HepG2 (cell line): Measurements from ENCODE around the gene BASP1. TPM values are rescaled to one million over a fixed set of nuclear protein-coding genes. Genes with fewer than 3 reads are reported as not detected.

Experiments
- ATAC-seq: fragments of 200-7000 bp; cut with Tn5 transposase; 3 replicates; pipeline ENCODE4 v1.9.1; 2020; ENCODE audit warnings: mild to moderate bottlenecking, moderate library complexity
- BruUV-seq: library from RNA; stranded (reverse); fragments of 400-500 nt; replicated peaks from 2 replicates; lab custom pipeline; 2021; lab: Mats Ljungman, UMichigan
- CTCF ChIA-PET: fragments of 300-600 bp; formaldehyde crosslinking; extraction: SDS; loops from one replicate; lab custom pipeline; 2021; ENCODE audit warnings: low total read pairs, inconsistent platforms, low intra/inter-chr PET ratio; lab: Yijun Ruan, JAX
- POLR2A ChIA-PET: fragments of 350-600 bp; sonication (Branson Sonifier 250); formaldehyde crosslinking; loops from one replicate; lab custom pipeline; 2020; ENCODE audit warnings: antibody characterized with exemption, inconsistent platforms; lab: Yijun Ruan, JAX
- DNase-seq: peaks from one replicate; pipeline ENCODE4 v3.0.0-alpha.2; 2015; ENCODE audit warnings: low spot score
- FAIRE-seq: peaks from 3 replicates; lab custom pipeline; 2011; peaks lifted over from hg19 to GRCh38; lab: Jason Lieb, UNC
- H2AFZ ChIP-seq: one replicate; pipeline ENCODE4 v1.6.1; 2011; ENCODE audit warnings: low read length, inconsistent platforms
- H3K27ac ChIP-seq: fragments of 300-600 bp; 3 replicates; pipeline ENCODE4 v1.8.0; 2011; ENCODE audit warnings: mixed run types, mild to moderate bottlenecking, mixed read lengths, low read length, inconsistent platforms; ENCODE audit not compliant: insufficient read depth; ENCODE audit errors: extremely low read length
- H3K27me3 ChIP-seq, 2 experiments: fragments of 200-600 bp in 1 of 2; 2 replicates in 1 of 2; 3 replicates in 1 of 2; pipeline versions ENCODE4 v1.6.0 to v1.8.0; 2011; ENCODE audit warnings: low read length in 2 of 2, mild to moderate bottlenecking in 2 of 2, moderate library complexity in 2 of 2, inconsistent platforms in 1 of 2; ENCODE audit not compliant: insufficient read depth in 2 of 2, control insufficient read depth in 1 of 2
- H3K36me3 ChIP-seq, 2 experiments: fragments of 200-600 bp in 1 of 2; replicated peaks in 1 of 2; 2 replicates in 1 of 2; 3 replicates in 1 of 2; pipeline versions ENCODE4 v1.5.1 to v1.8.0; 2011; ENCODE audit warnings: low read length in 2 of 2, inconsistent platforms in 1 of 2; ENCODE audit not compliant: insufficient read depth in 2 of 2, control insufficient read depth in 1 of 2
- H3K4me1 ChIP-seq: 2 replicates; pipeline ENCODE4 v1.5.1; 2012; ENCODE audit warnings: low read length, inconsistent platforms; ENCODE audit not compliant: insufficient read depth
- H3K4me2 ChIP-seq: 2 replicates; pipeline ENCODE4 v1.6.0; 2011; ENCODE audit warnings: low read depth, low read length, inconsistent platforms
- H3K4me3 ChIP-seq, 3 experiments: fragments of 200-600 bp in 1 of 3; sonication (generic), shearing (Covaris generic) in 1 of 3; replicated peaks in 1 of 3; 2 replicates each; pipeline ENCODE4 v1.5.1; 2011 to 2016; ENCODE audit warnings: low read length in 3 of 3, inconsistent platforms in 2 of 3, low read depth in 2 of 3, mild to moderate bottlenecking in 2 of 3, control low read depth in 1 of 3, mixed read lengths in 1 of 3; ENCODE audit not compliant: insufficient read depth in 1 of 3
- H3K79me2 ChIP-seq: one replicate; pipeline ENCODE4 v1.6.1; 2011; ENCODE audit warnings: low read length, inconsistent platforms; ENCODE audit not compliant: insufficient read depth
- H3K9ac ChIP-seq: 2 replicates; pipeline ENCODE4 v1.6.0; 2011; ENCODE audit warnings: mild to moderate bottlenecking, low read depth, low read length, inconsistent platforms; ENCODE audit not compliant: insufficient read depth
- H3K9me3 ChIP-seq: 2 replicates; pipeline ENCODE4 v1.5.1; 2012; ENCODE audit warnings: mild to moderate bottlenecking, low read length
- H4K20me1 ChIP-seq: 2 replicates; pipeline ENCODE4 v1.6.0; 2011; ENCODE audit warnings: inconsistent platforms, mild to moderate bottlenecking, low read length, moderate library complexity; ENCODE audit not compliant: insufficient read depth
- ATF2 ChIP-seq: sonication (generic); formaldehyde crosslinking; IDR thresholded peaks from 2 replicates; pipeline ENCODE4 v1.4.0; 2020; ENCODE audit warnings: missing genetic modification reagents
- CBX1 ChIP-seq: IDR thresholded peaks from one replicate; pipeline ENCODE4 v1.6.1; 2016; ENCODE audit warnings: antibody characterized with exemption, low read depth
- CTCF ChIP-seq: sonication (generic); formaldehyde crosslinking; IDR thresholded peaks from 2 replicates; pipeline ENCODE4 v1.5.0; 2020; ENCODE audit warnings: mild to moderate bottlenecking, missing genetic modification reagents, moderate library complexity
- FOXA3 ChIP-seq: IDR thresholded peaks from 2 replicates; pipeline ENCODE4 v1.6.1; 2016; ENCODE audit warnings: missing genetic modification reagents, missing compliant biosample characterization
- GATAD1 ChIP-seq: IDR thresholded peaks from 2 replicates; pipeline ENCODE4 v1.6.1; 2016; ENCODE audit warnings: missing genetic modification reagents, missing compliant biosample characterization
- GMEB1 ChIP-seq: sonication (generic); formaldehyde crosslinking; IDR thresholded peaks from 2 replicates; pipeline ENCODE4 v1.5.1; 2020; ENCODE audit warnings: missing genetic modification reagents, mild to moderate bottlenecking, borderline replicate concordance
- HMGA1 ChIP-seq: sonication (generic); formaldehyde crosslinking; conservative IDR thresholded peaks from 2 replicates; pipeline ENCODE4 v1.4.0; 2020; ENCODE audit warnings: missing genetic modification reagents
- MAFG ChIP-seq: sonication (generic); formaldehyde crosslinking; IDR thresholded peaks from 2 replicates; pipeline ENCODE4 v1.5.1; 2020; ENCODE audit warnings: mild to moderate bottlenecking, missing genetic modification reagents
- NFIB ChIP-seq: sonication (generic); formaldehyde crosslinking; IDR thresholded peaks from 2 replicates; pipeline ENCODE4 v1.9.0; 2021; ENCODE audit warnings: missing genetic modification reagents, mild to moderate bottlenecking, borderline replicate concordance
- TSC22D2 ChIP-seq: sonication (generic); formaldehyde crosslinking; IDR thresholded peaks from 2 replicates; pipeline ENCODE4 v1.5.1; 2020; ENCODE audit warnings: missing genetic modification reagents, mild to moderate bottlenecking, borderline replicate concordance
- ZBTB7A ChIP-seq: sonication (generic); formaldehyde crosslinking; IDR thresholded peaks from 2 replicates; pipeline ENCODE4 v1.8.0; 2022; ENCODE audit warnings: mild to moderate bottlenecking, missing genetic modification reagents
- ZNF335 ChIP-seq: sonication (generic); formaldehyde crosslinking; IDR thresholded peaks from 2 replicates; pipeline ENCODE4 v1.4.0; 2020; ENCODE audit warnings: missing genetic modification reagents
- ZNF570 ChIP-seq: sonication (generic); formaldehyde crosslinking; IDR thresholded peaks from 2 replicates; pipeline ENCODE4 v1.4.0; 2020; ENCODE audit warnings: mild to moderate bottlenecking, missing genetic modification reagents, borderline replicate concordance
- WGBS: methylation state at CpG from one replicate; pipeline ENCODE4 v1.1.6; 2017; ENCODE audit warnings: low lambda C conversion rate; 5-methylcytosine and 5-hydroxymethylcytosine counted together
- in situ Hi-C: cut with HindIII; loops from 2 replicates; pipeline ENCODE4 v1.10.0; 2017; ENCODE audit warnings: low pct_unique_long_range_greater_than_20kb; ENCODE audit not compliant: extremely low pct_ligation_motif_present
- intact Hi-C: fragments of 100-400 bp; cut with micrococcal nuclease; formaldehyde crosslinking; loops from one replicate; pipeline ENCODE4 v1.10.0; 2022; ENCODE audit not compliant: unreplicated experiment
- polyA plus RNA-seq, 8 experiments: library from polyadenylated mRNA; depleted of rRNA in 3 of 8; stranded (reverse) in 7 of 8; unstranded in 1 of 8; fragments of >200 nt; fragmentation: Illumina TruSeq in 4 of 8; extraction: Trizol in 4 of 8; gene quantifications; 2 replicates each; pipeline versions ENCODE4 v1.2.1 to v1.2.3, GENCODE V29; 2011 to 2016; ENCODE audit warnings: low read depth in 4 of 8, missing spikeins in 1 of 8, mixed read lengths in 1 of 8; ENCODE audit not compliant: insufficient read depth in 1 of 8
- total RNA-seq, 5 experiments: library from RNA; depleted of rRNA; stranded (reverse); fragments of >200 nt; fragmentation: Illumina TruSeq; extraction: Trizol; gene quantifications; 2 replicates each; pipeline ENCODE4 v1.2.3, GENCODE V29; 2016; ENCODE audit warnings: low read depth in 1 of 5
- TF ChIP-seq, protein P1 (sequence below): sonication (generic); formaldehyde crosslinking; IDR thresholded peaks from 2 replicates; pipeline ENCODE4 v1.9.0; 2021; ENCODE audit warnings: missing genetic modification reagents, mild to moderate bottlenecking, borderline replicate concordance

BASP1 gene
- total and polyA plus RNA-seq, 2 of the 13 experiments (the other 11 are each of a cell fraction or from before 2014, with no cell fraction given): 0.04 TPM; not detected in 1

- POLR2A ChIA-PET: no interaction called here
- DNase-seq (no peak), ATAC-seq (no peak), FAIRE-seq (no peak)
- in situ Hi-C loops: no loop called here
- Histone ChIP-seq H3K4me1 (no peaks in the 10 kb centered on the region), H3K36me3 (no peaks in the 10 kb centered on the region), H3K27ac (no peak overlapping the region), H3K79me2 (no peaks in the 10 kb centered on the region), H3K4me2 (no peak overlapping the region), H4K20me1 (no peaks in the 10 kb centered on the region), H3K9ac (no peak overlapping the region), H3K9me3 (no peaks in the 10 kb centered on the region), H3K4me3 (no peak overlapping the region), H2AFZ (no peak overlapping the region), H3K27me3 (no peaks in the 10 kb centered on the region)
- CTCF ChIA-PET: no interaction called here
- TF ChIP-seq GMEB1 (no peak), ZNF570 (no peak), ZBTB7A (CRISPR knock-in tag) (no peak)
- BruUV-seq: no TSS peak
- WGBS: 33% methylated on average over 3 of the region's 3 CpGs
- intact Hi-C loops: no loop called here
Observed at GRCh38 chr5:17276445-17276844, 59.0 kb downstream of the BASP1 start.

GRCh38 chr5:17277907-17278306, 60.5 kb downstream of the BASP1 start:
- Histone ChIP-seq H3K9me3 (no peaks in the 10 kb centered on the region), H3K36me3 (no peaks in the 10 kb centered on the region), H2AFZ (no peak overlapping the region), H3K27me3 (no peaks in the 10 kb centered on the region), H3K4me1 (no peaks in the 10 kb centered on the region), H3K27ac (no peak overlapping the region), H3K79me2 (no peaks in the 10 kb centered on the region), H3K4me3 (no peak overlapping the region), H4K20me1 (no peaks in the 10 kb centered on the region), H3K4me2 (no peak overlapping the region), H3K9ac (no peak overlapping the region)
- intact Hi-C loops (no loop called here), in situ Hi-C loops (no loop called here)
- ATAC-seq (no peak), FAIRE-seq (no peak), DNase-seq (no peak)
- WGBS: 78% methylated on average over 5 of the region's 5 CpGs
- ChIA-PET CTCF (no interaction called here), POLR2A (no interaction called here)
- no TSS peak for BruUV-seq
- TF ChIP-seq GATAD1 (CRISPR knock-in tag) (no peak), HMGA1 (CRISPR knock-in tag) (no peak), TSC22D2 (CRISPR knock-in tag) (no peak), CTCF (CRISPR knock-in tag) (no peak), MAFG (CRISPR knock-in tag) (no peak), NFIB (no peak), FOXA3 (no peak), CBX1 (no peak), ATF2 (CRISPR knock-in tag) (no peak), ZNF335 (CRISPR knock-in tag) (no peak)
- TF ChIP-seq, protein P1, sequence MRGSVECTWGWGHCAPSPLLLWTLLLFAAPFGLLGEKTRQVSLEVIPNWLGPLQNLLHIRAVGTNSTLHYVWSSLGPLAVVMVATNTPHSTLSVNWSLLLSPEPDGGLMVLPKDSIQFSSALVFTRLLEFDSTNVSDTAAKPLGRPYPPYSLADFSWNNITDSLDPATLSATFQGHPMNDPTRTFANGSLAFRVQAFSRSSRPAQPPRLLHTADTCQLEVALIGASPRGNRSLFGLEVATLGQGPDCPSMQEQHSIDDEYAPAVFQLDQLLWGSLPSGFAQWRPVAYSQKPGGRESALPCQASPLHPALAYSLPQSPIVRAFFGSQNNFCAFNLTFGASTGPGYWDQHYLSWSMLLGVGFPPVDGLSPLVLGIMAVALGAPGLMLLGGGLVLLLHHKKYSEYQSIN (CRISPR knock-in tag): no peak
